ENCODE measurements around the gene ACTN1. TPM values are rescaled to one million over a fixed set of nuclear protein-coding genes. Genes with fewer than 3 reads are reported as not detected.

Gene ACTN1
- total and polyA plus RNA-seq, 11 donors: 48.4 to 252 (median 104) TPM

DNA sequence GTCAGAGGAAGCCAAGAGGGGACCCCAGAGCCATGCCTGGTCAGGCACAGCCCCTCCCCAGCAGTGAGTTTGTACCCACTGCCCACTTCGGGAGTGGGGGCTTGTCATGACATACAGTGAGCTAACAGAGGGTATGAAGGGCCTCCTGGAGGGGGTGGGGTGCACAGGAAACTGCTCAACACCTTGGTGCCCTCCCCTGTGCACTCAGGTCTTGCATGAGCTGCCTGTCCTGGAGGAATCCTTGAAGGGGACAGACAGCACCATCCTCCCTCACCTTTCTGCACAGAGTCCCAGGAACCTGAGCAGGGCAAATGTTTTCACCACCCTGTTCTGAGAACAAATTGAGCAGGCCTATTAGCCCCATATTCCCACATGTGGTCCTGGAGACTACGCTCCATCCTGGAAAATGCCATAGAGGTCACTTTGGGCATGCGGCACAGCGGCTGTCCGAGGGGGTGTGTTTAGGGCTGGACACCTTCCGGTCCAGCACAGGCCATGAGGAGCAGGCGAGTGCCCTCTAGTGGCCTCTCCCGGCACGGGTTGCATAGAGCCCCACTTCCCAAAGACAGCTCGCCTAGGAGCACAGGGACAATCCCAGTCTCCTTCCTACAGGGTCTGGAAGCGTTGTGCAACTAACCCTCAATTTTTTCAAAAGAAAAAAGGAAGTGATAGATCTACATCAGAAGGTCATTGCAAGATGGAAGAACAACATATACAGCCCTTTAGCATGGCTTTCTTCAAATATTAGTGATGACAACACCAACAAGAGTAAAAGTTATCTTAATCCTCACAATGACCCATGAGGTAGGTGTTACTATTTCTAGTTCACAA lies 154.4 kb downstream of the ACTN1 start:
- TF ChIP-seq, protein P1, sequence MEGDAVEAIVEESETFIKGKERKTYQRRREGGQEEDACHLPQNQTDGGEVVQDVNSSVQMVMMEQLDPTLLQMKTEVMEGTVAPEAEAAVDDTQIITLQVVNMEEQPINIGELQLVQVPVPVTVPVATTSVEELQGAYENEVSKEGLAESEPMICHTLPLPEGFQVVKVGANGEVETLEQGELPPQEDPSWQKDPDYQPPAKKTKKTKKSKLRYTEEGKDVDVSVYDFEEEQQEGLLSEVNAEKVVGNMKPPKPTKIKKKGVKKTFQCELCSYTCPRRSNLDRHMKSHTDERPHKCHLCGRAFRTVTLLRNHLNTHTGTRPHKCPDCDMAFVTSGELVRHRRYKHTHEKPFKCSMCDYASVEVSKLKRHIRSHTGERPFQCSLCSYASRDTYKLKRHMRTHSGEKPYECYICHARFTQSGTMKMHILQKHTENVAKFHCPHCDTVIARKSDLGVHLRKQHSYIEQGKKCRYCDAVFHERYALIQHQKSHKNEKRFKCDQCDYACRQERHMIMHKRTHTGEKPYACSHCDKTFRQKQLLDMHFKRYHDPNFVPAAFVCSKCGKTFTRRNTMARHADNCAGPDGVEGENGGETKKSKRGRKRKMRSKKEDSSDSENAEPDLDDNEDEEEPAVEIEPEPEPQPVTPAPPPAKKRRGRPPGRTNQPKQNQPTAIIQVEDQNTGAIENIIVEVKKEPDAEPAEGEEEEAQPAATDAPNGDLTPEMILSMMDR (IDR thresholded peaks at IDR 0.05): peak; percentile 79 to 97 (median 90)
- no peak for TF ChIP-seq POLR2A (IDR thresholded peaks at IDR 0.05)
- Histone ChIP-seq H3K9me3 (no peaks in the 10 kb centered on the region), H3K27ac (no peak overlapping the region), H3K4me1 (peaks cover 0 to 14% (median 3%) of the 10 kb centered on the region in 12 donors), H3K4me3 (peak overlapping the region in 2 of 12 donors; percentile 22 to 23), H3K27me3 (no peaks in the 10 kb centered on the region), H3K36me3 (no peaks in the 10 kb centered on the region)
- DNase-seq (peak; percentile 81 to 92 (median 89)), ATAC-seq (peak; percentile 93 to 96 (median 95))
- WGBS, 4 donors: 13 to 30% (median 20%) methylated on average over 6 to 11 of the region's 11 CpGs
- intact Hi-C loops (cut with DNase I): loop anchor here in 5 of 10 donors (5.0 to 10.0 kb wide), 3 partner anchors 942 to 990 kb away; no protein-coding TSS in a partner anchor

DNA sequence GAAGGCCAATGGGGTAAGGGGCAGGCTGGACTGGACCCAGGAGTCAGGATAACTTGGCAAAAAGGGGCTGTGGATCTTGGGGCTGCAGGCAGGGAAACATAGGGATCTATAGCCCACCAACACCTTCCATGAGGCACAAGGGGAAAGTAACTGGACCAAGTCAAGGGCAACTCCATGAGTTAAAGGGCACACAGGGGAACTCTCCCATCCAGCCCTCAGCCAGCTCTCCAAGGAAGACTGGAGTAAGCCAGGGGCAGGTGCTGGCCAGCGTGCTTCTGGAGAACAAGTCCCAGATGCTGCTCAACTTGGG lies 154.9 kb downstream of the ACTN1 start:
- no peak for ATAC-seq
- WGBS, 4 donors: 96 to 100% (median 100%) methylated on average over 1 of the region's 1 CpG; no CpG with 5 or more reads in 1 of the 4 donors

More for the DNA sequence above, 154.9 kb downstream of the ACTN1 start:
- intact Hi-C loops (cut with DNase I): loop anchor here in 5 of 10 donors (5.0 to 10.0 kb wide), 3 partner anchors 942 to 989 kb away; no protein-coding TSS in a partner anchor
- Histone ChIP-seq H3K9me3 (no peaks in the 10 kb centered on the region), H3K36me3 (no peaks in the 10 kb centered on the region), H3K27ac (no peak overlapping the region), H3K27me3 (no peaks in the 10 kb centered on the region), H3K4me3 (no peak overlapping the region), H3K4me1 (peaks cover 0 to 19% (median 5%) of the 10 kb centered on the region in 12 donors)
- DNase-seq: no peak
- TF ChIP-seq, protein P1 (IDR thresholded peaks at IDR 0.05): no peak
- TF ChIP-seq POLR2A (IDR thresholded peaks at IDR 0.05): no peak

Other genes with a start within 250 kb of the ACTN1 start
- 100 to 1,000 TPM in 3 of 9 donors, 10 to 100 TPM in 6; 47.8 to 183 (median 68.9) TPM for gene ZFP36L1, start 186.2 kb downstream of the ACTN1 start, total RNA-seq
- gene ZFP36L1, start 186.2 kb downstream of the ACTN1 start, polyA plus RNA-seq: 10 to 100 TPM; 21.2 to 84.5 TPM
- gene DCAF5, start 173.8 kb upstream of the ACTN1 start, total RNA-seq: 10 to 100 TPM; 44.8 to 71.7 (median 58.8) TPM
- 10 to 100 TPM; 16.8 to 38.9 TPM for gene DCAF5, start 173.8 kb upstream of the ACTN1 start, polyA plus RNA-seq
- 10 to 100 TPM; 13.9 to 20.9 (median 16.1) TPM for gene EXD2, start 212.2 kb upstream of the ACTN1 start, total RNA-seq
- 10 to 100 TPM in 1 of 2 donors, 1 to 10 TPM in 1; 7.2 to 20.6 TPM for gene EXD2, start 212.2 kb upstream of the ACTN1 start, polyA plus RNA-seq